GM12878 (cell line): ENCODE measurements around the gene MRPS5. TPM values are rescaled to one million over a fixed set of nuclear protein-coding genes. Genes with fewer than 3 reads are reported as not detected.

Experiments
- BRCA1 ChIP-seq: IDR thresholded peaks from 2 replicates; pipeline ENCODE4 v1.6.1; 2011; ENCODE audit warnings: low read depth, low read length, improper control_type of control experiment
- HCFC1 ChIP-seq: fragments of 150-350 bp; IDR thresholded peaks from 2 replicates; pipeline ENCODE4 v1.6.1; 2014; ENCODE audit warnings: low read length
- HDGF ChIP-seq: fragments of 450-650 bp; IDR thresholded peaks from 2 replicates; pipeline ENCODE4 v1.6.1; 2016; ENCODE audit warnings: antibody characterized with exemption
- JUNB ChIP-seq: IDR thresholded peaks from 2 replicates; pipeline ENCODE4 v1.6.1; 2016; ENCODE audit warnings: antibody characterized with exemption, mild to moderate bottlenecking
- KLF5 ChIP-seq: fragments of 450-650 bp; IDR thresholded peaks from 2 replicates; pipeline ENCODE4 v1.6.1; 2014; ENCODE audit warnings: mild to moderate bottlenecking; ENCODE audit not compliant: partially characterized antibody
- MTA2 ChIP-seq: fragments of 450-650 bp; IDR thresholded peaks from 2 replicates; pipeline ENCODE4 v1.6.1; 2016; ENCODE audit warnings: low read depth, mild to moderate bottlenecking, moderate library complexity
- NBN ChIP-seq: fragments of 450-650 bp; IDR thresholded peaks from 2 replicates; pipeline ENCODE4 v1.6.1; 2016
- NFXL1 ChIP-seq: fragments of 450-650 bp; IDR thresholded peaks from 2 replicates; pipeline ENCODE4 v1.6.1; 2017; ENCODE audit warnings: antibody characterized with exemption, mild to moderate bottlenecking, borderline replicate concordance
- PAX5 ChIP-seq: IDR thresholded peaks from 2 replicates; pipeline ENCODE4 v1.6.1; 2011; ENCODE audit warnings: low read depth, low read length, borderline replicate concordance
- RUNX3 ChIP-seq: IDR thresholded peaks from 2 replicates; pipeline ENCODE4 v1.6.1; 2012; ENCODE audit warnings: low read length, inconsistent platforms
- SIN3A ChIP-seq: IDR thresholded peaks from 2 replicates; pipeline ENCODE4 v1.6.1; 2012; ENCODE audit warnings: low read depth, low read length, improper control_type of control experiment
- SMARCA5 ChIP-seq: fragments of 450-650 bp; IDR thresholded peaks from 2 replicates; pipeline ENCODE4 v1.6.1; 2017; ENCODE audit warnings: mild to moderate bottlenecking
- SMC3 ChIP-seq: IDR thresholded peaks from 2 replicates; pipeline ENCODE4 v1.6.1; 2011; ENCODE audit warnings: low read length, improper control_type of control experiment, borderline replicate concordance
- SREBF2 ChIP-seq: IDR thresholded peaks from 2 replicates; pipeline ENCODE4 v1.6.1; 2012; ENCODE audit warnings: mild to moderate bottlenecking, low read length
- STAT1 ChIP-seq: fragments of 450-650 bp; conservative IDR thresholded peaks from 2 replicates; pipeline ENCODE4 v1.6.1; 2014; ENCODE audit warnings: antibody characterized with exemption, mild to moderate bottlenecking
- STAT3 ChIP-seq: IDR thresholded peaks from 2 replicates; pipeline ENCODE4 v1.6.1; 2011; ENCODE audit warnings: low read depth, low read length, improper control_type of control experiment
- polyA plus RNA-seq, 11 experiments: library from polyadenylated mRNA; depleted of rRNA in 4 of 11; unstranded in 6 of 11; stranded (reverse) in 5 of 11; fragments of >200 nt; fragmentation: Nextera tagmentation in 4 of 11; fragmentation: Illumina TruSeq in 1 of 11; extraction: Ambion mirVana in 4 of 11; extraction: Trizol in 1 of 11; gene quantifications; 1 replicate in 1 of 11; 2 replicates in 10 of 11; pipeline versions ENCODE4 v1.2.1 to v1.2.3, GENCODE V29; 2011 to 2016; ENCODE audit warnings: inconsistent platforms in 2 of 11, missing spikeins in 2 of 11, low read depth in 1 of 11
- total RNA-seq, 4 experiments: library from RNA; depleted of rRNA in 3 of 4; stranded (reverse); fragments of >200 nt in 3 of 4; fragmentation: Illumina TruSeq in 1 of 4; extraction: Trizol in 1 of 4; gene quantifications; 2 replicates each; pipeline versions ENCODE4 v1.2.1 to v1.2.3, GENCODE V29; 2013 to 2021
- TF ChIP-seq, protein P1 (sequence below): fragments of 450-650 bp; formaldehyde crosslinking; IDR thresholded peaks from 2 replicates; pipeline ENCODE4 v1.4.0; 2020; ENCODE audit warnings: mild to moderate bottlenecking, moderate library complexity
- TF ChIP-seq, protein P2 (sequence below): fragments of 450-650 bp; IDR thresholded peaks from 2 replicates; pipeline ENCODE4 v1.6.1; 2017; ENCODE audit warnings: mild to moderate bottlenecking, moderate library complexity
- TF ChIP-seq, protein P3 (sequence below): fragments of 450-650 bp; IDR thresholded peaks from 2 replicates; pipeline ENCODE4 v1.6.1; 2016; ENCODE audit warnings: mild to moderate bottlenecking, moderate library complexity, borderline replicate concordance

MRPS5 gene
- total and polyA plus RNA-seq, 10 of the 15 experiments (the other 5 are each of a cell fraction or from before 2014, with no cell fraction given), result 54.8 to 93.0 (median 76.3) TPM

DNA sequence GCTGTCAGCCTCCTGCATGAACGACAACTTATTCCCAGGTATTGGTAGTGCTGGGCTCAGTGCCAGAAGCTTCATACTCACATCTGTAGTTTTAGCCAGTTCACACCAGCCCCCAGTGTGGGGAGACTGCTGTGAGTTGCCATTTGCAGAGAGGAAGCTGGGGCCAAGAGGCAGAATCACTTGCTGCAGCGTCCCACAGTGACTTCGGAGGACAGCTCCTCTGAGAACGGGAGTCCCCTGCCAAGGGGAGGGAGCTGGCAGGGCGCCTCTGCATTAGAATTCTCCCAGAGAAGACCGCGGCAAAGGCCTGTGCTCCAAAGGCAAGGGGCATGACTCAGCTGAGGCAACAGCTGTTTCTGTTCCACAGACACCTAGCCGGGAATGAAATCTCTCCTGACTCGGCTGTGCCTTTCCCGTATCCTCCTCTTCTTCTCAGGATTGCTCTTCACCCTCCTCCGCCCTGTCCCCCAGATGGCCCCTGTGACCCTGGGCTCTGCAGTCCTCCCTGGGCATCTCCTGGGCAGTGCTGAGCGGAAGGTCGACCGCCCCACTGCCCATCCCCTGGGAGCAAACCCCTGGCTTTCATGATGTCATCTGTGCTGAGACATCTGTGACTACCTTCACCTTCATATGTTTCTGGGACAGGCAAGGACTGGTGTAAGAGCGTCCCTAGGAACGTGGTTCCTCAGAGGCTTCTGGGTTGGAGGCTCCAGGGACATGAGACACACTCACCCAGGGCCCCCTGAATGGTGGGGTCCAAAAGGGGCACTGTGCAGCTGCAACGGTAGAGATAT is 78.1 kb downstream of the MRPS5 start (continued):
- TF ChIP-seq SMC3 (no peak), SIN3A (no peak), NBN (peak; percentile 71), NFXL1 (no peak), STAT1 (no peak), PAX5 (no peak; the same call in 1 of the 2 replicates), SMARCA5 (no peak), KLF5 (no peak), BRCA1 (no peak), RUNX3 (no peak), HCFC1 (no peak), STAT3 (no peak), MTA2 (peak; percentile 22), JUNB (no peak), SREBF2 (no peak), HDGF (no peak)
- TF ChIP-seq, protein P1, sequence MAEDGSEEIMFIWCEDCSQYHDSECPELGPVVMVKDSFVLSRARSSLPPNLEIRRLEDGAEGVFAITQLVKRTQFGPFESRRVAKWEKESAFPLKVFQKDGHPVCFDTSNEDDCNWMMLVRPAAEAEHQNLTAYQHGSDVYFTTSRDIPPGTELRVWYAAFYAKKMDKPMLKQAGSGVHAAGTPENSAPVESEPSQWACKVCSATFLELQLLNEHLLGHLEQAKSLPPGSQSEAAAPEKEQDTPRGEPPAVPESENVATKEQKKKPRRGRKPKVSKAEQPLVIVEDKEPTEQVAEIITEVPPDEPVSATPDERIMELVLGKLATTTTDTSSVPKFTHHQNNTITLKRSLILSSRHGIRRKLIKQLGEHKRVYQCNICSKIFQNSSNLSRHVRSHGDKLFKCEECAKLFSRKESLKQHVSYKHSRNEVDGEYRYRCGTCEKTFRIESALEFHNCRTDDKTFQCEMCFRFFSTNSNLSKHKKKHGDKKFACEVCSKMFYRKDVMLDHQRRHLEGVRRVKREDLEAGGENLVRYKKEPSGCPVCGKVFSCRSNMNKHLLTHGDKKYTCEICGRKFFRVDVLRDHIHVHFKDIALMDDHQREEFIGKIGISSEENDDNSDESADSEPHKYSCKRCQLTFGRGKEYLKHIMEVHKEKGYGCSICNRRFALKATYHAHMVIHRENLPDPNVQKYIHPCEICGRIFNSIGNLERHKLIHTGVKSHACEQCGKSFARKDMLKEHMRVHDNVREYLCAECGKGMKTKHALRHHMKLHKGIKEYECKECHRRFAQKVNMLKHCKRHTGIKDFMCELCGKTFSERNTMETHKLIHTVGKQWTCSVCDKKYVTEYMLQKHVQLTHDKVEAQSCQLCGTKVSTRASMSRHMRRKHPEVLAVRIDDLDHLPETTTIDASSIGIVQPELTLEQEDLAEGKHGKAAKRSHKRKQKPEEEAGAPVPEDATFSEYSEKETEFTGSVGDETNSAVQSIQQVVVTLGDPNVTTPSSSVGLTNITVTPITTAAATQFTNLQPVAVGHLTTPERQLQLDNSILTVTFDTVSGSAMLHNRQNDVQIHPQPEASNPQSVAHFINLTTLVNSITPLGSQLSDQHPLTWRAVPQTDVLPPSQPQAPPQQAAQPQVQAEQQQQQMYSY (CRISPR knock-in tag), result no peak
- TF ChIP-seq, protein P2, sequence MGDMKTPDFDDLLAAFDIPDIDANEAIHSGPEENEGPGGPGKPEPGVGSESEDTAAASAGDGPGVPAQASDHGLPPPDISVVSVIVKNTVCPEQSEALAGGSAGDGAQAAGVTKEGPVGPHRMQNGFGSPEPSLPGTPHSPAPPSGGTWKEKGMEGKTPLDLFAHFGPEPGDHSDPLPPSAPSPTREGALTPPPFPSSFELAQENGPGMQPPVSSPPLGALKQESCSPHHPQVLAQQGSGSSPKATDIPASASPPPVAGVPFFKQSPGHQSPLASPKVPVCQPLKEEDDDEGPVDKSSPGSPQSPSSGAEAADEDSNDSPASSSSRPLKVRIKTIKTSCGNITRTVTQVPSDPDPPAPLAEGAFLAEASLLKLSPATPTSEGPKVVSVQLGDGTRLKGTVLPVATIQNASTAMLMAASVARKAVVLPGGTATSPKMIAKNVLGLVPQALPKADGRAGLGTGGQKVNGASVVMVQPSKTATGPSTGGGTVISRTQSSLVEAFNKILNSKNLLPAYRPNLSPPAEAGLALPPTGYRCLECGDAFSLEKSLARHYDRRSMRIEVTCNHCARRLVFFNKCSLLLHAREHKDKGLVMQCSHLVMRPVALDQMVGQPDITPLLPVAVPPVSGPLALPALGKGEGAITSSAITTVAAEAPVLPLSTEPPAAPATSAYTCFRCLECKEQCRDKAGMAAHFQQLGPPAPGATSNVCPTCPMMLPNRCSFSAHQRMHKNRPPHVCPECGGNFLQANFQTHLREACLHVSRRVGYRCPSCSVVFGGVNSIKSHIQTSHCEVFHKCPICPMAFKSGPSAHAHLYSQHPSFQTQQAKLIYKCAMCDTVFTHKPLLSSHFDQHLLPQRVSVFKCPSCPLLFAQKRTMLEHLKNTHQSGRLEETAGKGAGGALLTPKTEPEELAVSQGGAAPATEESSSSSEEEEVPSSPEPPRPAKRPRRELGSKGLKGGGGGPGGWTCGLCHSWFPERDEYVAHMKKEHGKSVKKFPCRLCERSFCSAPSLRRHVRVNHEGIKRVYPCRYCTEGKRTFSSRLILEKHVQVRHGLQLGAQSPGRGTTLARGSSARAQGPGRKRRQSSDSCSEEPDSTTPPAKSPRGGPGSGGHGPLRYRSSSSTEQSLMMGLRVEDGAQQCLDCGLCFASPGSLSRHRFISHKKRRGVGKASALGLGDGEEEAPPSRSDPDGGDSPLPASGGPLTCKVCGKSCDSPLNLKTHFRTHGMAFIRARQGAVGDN, result peak; percentile 72
- TF ChIP-seq, protein P3, sequence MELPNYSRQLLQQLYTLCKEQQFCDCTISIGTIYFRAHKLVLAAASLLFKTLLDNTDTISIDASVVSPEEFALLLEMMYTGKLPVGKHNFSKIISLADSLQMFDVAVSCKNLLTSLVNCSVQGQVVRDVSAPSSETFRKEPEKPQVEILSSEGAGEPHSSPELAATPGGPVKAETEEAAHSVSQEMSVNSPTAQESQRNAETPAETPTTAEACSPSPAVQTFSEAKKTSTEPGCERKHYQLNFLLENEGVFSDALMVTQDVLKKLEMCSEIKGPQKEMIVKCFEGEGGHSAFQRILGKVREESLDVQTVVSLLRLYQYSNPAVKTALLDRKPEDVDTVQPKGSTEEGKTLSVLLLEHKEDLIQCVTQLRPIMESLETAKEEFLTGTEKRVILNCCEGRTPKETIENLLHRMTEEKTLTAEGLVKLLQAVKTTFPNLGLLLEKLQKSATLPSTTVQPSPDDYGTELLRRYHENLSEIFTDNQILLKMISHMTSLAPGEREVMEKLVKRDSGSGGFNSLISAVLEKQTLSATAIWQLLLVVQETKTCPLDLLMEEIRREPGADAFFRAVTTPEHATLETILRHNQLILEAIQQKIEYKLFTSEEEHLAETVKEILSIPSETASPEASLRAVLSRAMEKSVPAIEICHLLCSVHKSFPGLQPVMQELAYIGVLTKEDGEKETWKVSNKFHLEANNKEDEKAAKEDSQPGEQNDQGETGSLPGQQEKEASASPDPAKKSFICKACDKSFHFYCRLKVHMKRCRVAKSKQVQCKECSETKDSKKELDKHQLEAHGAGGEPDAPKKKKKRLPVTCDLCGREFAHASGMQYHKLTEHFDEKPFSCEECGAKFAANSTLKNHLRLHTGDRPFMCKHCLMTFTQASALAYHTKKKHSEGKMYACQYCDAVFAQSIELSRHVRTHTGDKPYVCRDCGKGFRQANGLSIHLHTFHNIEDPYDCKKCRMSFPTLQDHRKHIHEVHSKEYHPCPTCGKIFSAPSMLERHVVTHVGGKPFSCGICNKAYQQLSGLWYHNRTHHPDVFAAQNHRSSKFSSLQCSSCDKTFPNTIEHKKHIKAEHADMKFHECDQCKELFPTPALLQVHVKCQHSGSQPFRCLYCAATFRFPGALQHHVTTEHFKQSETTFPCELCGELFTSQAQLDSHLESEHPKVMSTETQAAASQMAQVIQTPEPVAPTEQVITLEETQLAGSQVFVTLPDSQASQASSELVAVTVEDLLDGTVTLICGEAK, result no peak
